Measurements from ENCODE around the gene CAMK2B.
A peak's percentile ranks its signal among the peaks of the same experiment; 100 is the strongest.

Gene CAMK2B

GRCh38 chr7:44346063-44346462 lies 20.7 kb upstream of the CAMK2B start:
- Histone ChIP-seq H3K27me3 (ENCODE audit: control insufficient read depth, low read length) (peaks cover 5% of the 10 kb centered on the region), H3K9me3 (ENCODE audit: control insufficient read depth, insufficient read depth, low read length) (no peaks in the 10 kb centered on the region), H3K9me2 (replicated peaks; ENCODE audit: control insufficient read depth, low read length) (no peaks in the 10 kb centered on the region), H3K36me3 (ENCODE audit: control insufficient read depth, low read length) (no peaks in the 10 kb centered on the region), H3K4me3 (ENCODE audit: low read length) (no peak overlapping the region), H3K4me2 (ENCODE audit: low read length) (no peak overlapping the region), H3F3A (ENCODE audit: control insufficient read depth, insufficient read depth) (no peaks in the 10 kb centered on the region), H3K4me1 (ENCODE audit: control insufficient read depth, low read length) (peaks cover 6% of the 10 kb centered on the region), H4K20me1 (ENCODE audit: control insufficient read depth, insufficient read depth, low read depth, low read length) (no peaks in the 10 kb centered on the region), H3K27ac (ENCODE audit: low read depth, low read length) (no peak overlapping the region), H3K79me2 (ENCODE audit: control insufficient read depth, low read length) (no peaks in the 10 kb centered on the region)
- TF ChIP-seq EZH2phosphoT487 (IDR thresholded peaks at IDR 0.05; ENCODE audit: borderline replicate concordance, low read length): no peak
- no peak for TF ChIP-seq CTCF (IDR thresholded peaks at IDR 0.05; ENCODE audit: low read depth, low read length, poor library complexity, severe bottlenecking)

- Histone ChIP-seq H3K4me3 (ENCODE audit: low read length) (no peak overlapping the region), H3K4me2 (ENCODE audit: low read length) (no peak overlapping the region), H3K36me3 (ENCODE audit: control insufficient read depth, low read length) (no peaks in the 10 kb centered on the region), H3K79me2 (ENCODE audit: control insufficient read depth, low read length) (no peaks in the 10 kb centered on the region), H3K4me1 (ENCODE audit: control insufficient read depth, low read length) (peaks cover 14% of the 10 kb centered on the region), H4K20me1 (ENCODE audit: control insufficient read depth, insufficient read depth, low read depth, low read length) (no peaks in the 10 kb centered on the region), H3K9me2 (replicated peaks; ENCODE audit: control insufficient read depth, low read length) (no peaks in the 10 kb centered on the region), H3K27ac (ENCODE audit: low read depth, low read length) (no peak overlapping the region), H3K9me3 (ENCODE audit: control insufficient read depth, insufficient read depth, low read length) (no peaks in the 10 kb centered on the region), H3F3A (ENCODE audit: control insufficient read depth, insufficient read depth) (peaks cover 10% of the 10 kb centered on the region), H3K27me3 (ENCODE audit: control insufficient read depth, low read length) (peaks cover 5% of the 10 kb centered on the region)
- TF ChIP-seq EZH2phosphoT487 (IDR thresholded peaks at IDR 0.05; ENCODE audit: borderline replicate concordance, low read length) (no peak), CTCF (IDR thresholded peaks at IDR 0.05; ENCODE audit: low read depth, low read length, poor library complexity, severe bottlenecking) (no peak)
Measured at GRCh38 chr7:44341401-44341800, 16.0 kb upstream of the CAMK2B start.

- H4K20me1 ChIP-seq (ENCODE audit: control insufficient read depth, insufficient read depth, low read depth, low read length): no peaks in the 10 kb centered on the region
- H3K27ac ChIP-seq (ENCODE audit: low read depth, low read length): no peak overlapping the region
- H3K9me2 ChIP-seq (replicated peaks; ENCODE audit: control insufficient read depth, low read length): no peaks in the 10 kb centered on the region
- TF ChIP-seq EZH2phosphoT487 (IDR thresholded peaks at IDR 0.05; ENCODE audit: borderline replicate concordance, low read length) (no peak), CTCF (IDR thresholded peaks at IDR 0.05; ENCODE audit: low read depth, low read length, poor library complexity, severe bottlenecking) (no peak)
- H3F3A ChIP-seq (ENCODE audit: control insufficient read depth, insufficient read depth): peaks cover 10% of the 10 kb centered on the region
- H3K4me1 ChIP-seq (ENCODE audit: control insufficient read depth, low read length): peaks cover 14% of the 10 kb centered on the region
- H3K27me3 ChIP-seq (ENCODE audit: control insufficient read depth, low read length): no peaks in the 10 kb centered on the region
- H3K79me2 ChIP-seq (ENCODE audit: control insufficient read depth, low read length): no peaks in the 10 kb centered on the region
- H3K9me3 ChIP-seq (ENCODE audit: control insufficient read depth, insufficient read depth, low read length): no peaks in the 10 kb centered on the region
- H3K4me3 ChIP-seq (ENCODE audit: low read length): peak overlapping the region; percentile 15
- no peaks in the 10 kb centered on the region for H3K36me3 ChIP-seq (ENCODE audit: control insufficient read depth, low read length)
- peak overlapping the region; percentile 39 for H3K4me2 ChIP-seq (ENCODE audit: low read length)
Measured at GRCh38 chr7:44338600-44338999, 13.2 kb upstream of the CAMK2B start.

GRCh38 chr7:44336491-44336890 lies 11.1 kb upstream of the CAMK2B start:
- no peak for TF ChIP-seq CTCF (IDR thresholded peaks at IDR 0.05; ENCODE audit: low read depth, low read length, poor library complexity, severe bottlenecking)
- no peak for TF ChIP-seq EZH2phosphoT487 (IDR thresholded peaks at IDR 0.05; ENCODE audit: borderline replicate concordance, low read length)
- H3K27ac ChIP-seq (ENCODE audit: low read depth, low read length): no peak overlapping the region
- H4K20me1 ChIP-seq (ENCODE audit: control insufficient read depth, insufficient read depth, low read depth, low read length): no peaks in the 10 kb centered on the region
- peaks cover 10% of the 10 kb centered on the region for H3F3A ChIP-seq (ENCODE audit: control insufficient read depth, insufficient read depth)
- H3K79me2 ChIP-seq (ENCODE audit: control insufficient read depth, low read length): no peaks in the 10 kb centered on the region
- no peaks in the 10 kb centered on the region for H3K27me3 ChIP-seq (ENCODE audit: control insufficient read depth, low read length)
- H3K4me1 ChIP-seq (ENCODE audit: control insufficient read depth, low read length): peaks cover 14% of the 10 kb centered on the region
- no peaks in the 10 kb centered on the region for H3K9me3 ChIP-seq (ENCODE audit: control insufficient read depth, insufficient read depth, low read length)
- no peaks in the 10 kb centered on the region for H3K9me2 ChIP-seq (replicated peaks; ENCODE audit: control insufficient read depth, low read length)
- H3K4me2 ChIP-seq (ENCODE audit: low read length): no peak overlapping the region
- H3K36me3 ChIP-seq (ENCODE audit: control insufficient read depth, low read length): no peaks in the 10 kb centered on the region
- H3K4me3 ChIP-seq (ENCODE audit: low read length): no peak overlapping the region
